OCI-LY1 (cell line): Measurements from ENCODE around the gene CORO2B.

Source experiments
- H2AFZ ChIP-seq: fragments of 200-600 bp; sonication (generic), shearing (Covaris generic); 2 replicates; pipeline ENCODE4 v1.6.0; 2014; ENCODE audit warnings: antibody characterized with exemption, mild to moderate bottlenecking, low read length
- H3F3A ChIP-seq: fragments of 200-600 bp; sonication (generic), shearing (Covaris generic); 2 replicates; pipeline ENCODE4 v1.6.0; 2014; ENCODE audit warnings: mild to moderate bottlenecking, antibody characterized with exemption, low read length, moderate library complexity; ENCODE audit not compliant: insufficient read depth
- H3K27ac ChIP-seq: fragments of 200-600 bp; sonication (generic); 2 replicates; pipeline ENCODE4 v1.5.1; 2014; ENCODE audit warnings: low read length, mixed run types, mild to moderate bottlenecking, low read depth; ENCODE audit not compliant: poor library complexity, severe bottlenecking
- H3K27me3 ChIP-seq: fragments of 200-600 bp; sonication (generic); 2 replicates; pipeline ENCODE4 v1.6.0; 2014; ENCODE audit warnings: antibody characterized with exemption, mild to moderate bottlenecking, low read length, moderate library complexity; ENCODE audit not compliant: insufficient read depth
- H3K36me3 ChIP-seq: fragments of 200-600 bp; sonication (generic); 2 replicates; pipeline ENCODE4 v1.6.1; 2014; ENCODE audit warnings: mild to moderate bottlenecking, antibody characterized with exemption, low read length, moderate library complexity, mixed read lengths; ENCODE audit not compliant: insufficient read depth
- H3K4me1 ChIP-seq: fragments of 200-600 bp; sonication (generic); 2 replicates; pipeline ENCODE4 v1.5.1; 2014; ENCODE audit warnings: mild to moderate bottlenecking, low read length, moderate library complexity; ENCODE audit not compliant: insufficient read depth, severe bottlenecking
- H3K4me2 ChIP-seq: fragments of 200-600 bp; sonication (generic), shearing (Covaris generic); 2 replicates; pipeline ENCODE4 v1.6.1; 2014; ENCODE audit warnings: low read length
- H3K4me3 ChIP-seq: fragments of 200-600 bp; sonication (generic); 2 replicates; pipeline ENCODE4 v1.5.1; 2014; ENCODE audit warnings: low read length, low read depth, mild to moderate bottlenecking, mixed read lengths; ENCODE audit not compliant: poor library complexity, severe bottlenecking
- H3K79me2 ChIP-seq: fragments of 200-600 bp; shearing (Covaris generic); 2 replicates; pipeline ENCODE4 v1.6.1; 2016; ENCODE audit warnings: mixed run types, low read length, mixed read lengths; ENCODE audit not compliant: insufficient read depth
- H3K9ac ChIP-seq: fragments of 200-600 bp; sonication (generic), shearing (Covaris generic); 2 replicates; pipeline ENCODE4 v1.6.1; 2014; ENCODE audit warnings: mild to moderate bottlenecking, low read length, mixed read lengths
- H3K9me2 ChIP-seq: fragments of 200-600 bp; sonication (generic), shearing (Covaris generic); 2 replicates; pipeline ENCODE4 v1.6.1; 2014; ENCODE audit warnings: low read depth, mild to moderate bottlenecking, low read length, mixed read lengths
- H3K9me3 ChIP-seq: fragments of 200-600 bp; shearing (Covaris generic); 2 replicates; pipeline ENCODE4 v1.6.1; 2014; ENCODE audit warnings: low read length, mixed read lengths
- H4K20me1 ChIP-seq: fragments of 200-600 bp; sonication (generic), shearing (Covaris generic); 2 replicates; pipeline ENCODE4 v1.6.0; 2016; ENCODE audit warnings: mild to moderate bottlenecking, low read length; ENCODE audit not compliant: insufficient read depth
- EZH2 ChIP-seq: fragments of 200-600 bp; sonication (generic), shearing (Covaris generic); IDR thresholded peaks from 2 replicates; pipeline ENCODE4 v1.8.0; 2017; ENCODE audit warnings: borderline replicate concordance, mixed run types, mild to moderate bottlenecking, antibody characterized with exemption, low read length, moderate library complexity, mixed read lengths
- TF ChIP-seq, protein P1 (sequence below): fragments of 200-600 bp; sonication (generic), shearing (Covaris generic); IDR thresholded peaks from 2 replicates; pipeline ENCODE4 v1.5.1; 2017; ENCODE audit warnings: mild to moderate bottlenecking, antibody characterized with exemption, low read length, moderate library complexity, mixed read lengths

The CORO2B gene

GRCh38 chr15:68553994-68554720 lies 24.6 kb upstream of the CORO2B start:
- Histone ChIP-seq H3K4me2 (no peak overlapping the region), H3K27ac (no peak overlapping the region), H3K27me3 (no peaks in the 10 kb centered on the region), H3K9ac (no peak overlapping the region), H3K4me1 (peaks cover 4% of the 10 kb centered on the region), H3K4me3 (no peak overlapping the region), H3K79me2 (no peaks in the 10 kb centered on the region), H2AFZ (no peak overlapping the region), H3K36me3 (no peaks in the 10 kb centered on the region), H3K9me2 (no peaks in the 10 kb centered on the region), H3F3A (no peaks in the 10 kb centered on the region), H3K9me3 (no peaks in the 10 kb centered on the region), H4K20me1 (no peaks in the 10 kb centered on the region)
- TF ChIP-seq EZH2 = no peak
- TF ChIP-seq, protein P1, sequence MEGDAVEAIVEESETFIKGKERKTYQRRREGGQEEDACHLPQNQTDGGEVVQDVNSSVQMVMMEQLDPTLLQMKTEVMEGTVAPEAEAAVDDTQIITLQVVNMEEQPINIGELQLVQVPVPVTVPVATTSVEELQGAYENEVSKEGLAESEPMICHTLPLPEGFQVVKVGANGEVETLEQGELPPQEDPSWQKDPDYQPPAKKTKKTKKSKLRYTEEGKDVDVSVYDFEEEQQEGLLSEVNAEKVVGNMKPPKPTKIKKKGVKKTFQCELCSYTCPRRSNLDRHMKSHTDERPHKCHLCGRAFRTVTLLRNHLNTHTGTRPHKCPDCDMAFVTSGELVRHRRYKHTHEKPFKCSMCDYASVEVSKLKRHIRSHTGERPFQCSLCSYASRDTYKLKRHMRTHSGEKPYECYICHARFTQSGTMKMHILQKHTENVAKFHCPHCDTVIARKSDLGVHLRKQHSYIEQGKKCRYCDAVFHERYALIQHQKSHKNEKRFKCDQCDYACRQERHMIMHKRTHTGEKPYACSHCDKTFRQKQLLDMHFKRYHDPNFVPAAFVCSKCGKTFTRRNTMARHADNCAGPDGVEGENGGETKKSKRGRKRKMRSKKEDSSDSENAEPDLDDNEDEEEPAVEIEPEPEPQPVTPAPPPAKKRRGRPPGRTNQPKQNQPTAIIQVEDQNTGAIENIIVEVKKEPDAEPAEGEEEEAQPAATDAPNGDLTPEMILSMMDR = peak; percentile 69

DNA sequence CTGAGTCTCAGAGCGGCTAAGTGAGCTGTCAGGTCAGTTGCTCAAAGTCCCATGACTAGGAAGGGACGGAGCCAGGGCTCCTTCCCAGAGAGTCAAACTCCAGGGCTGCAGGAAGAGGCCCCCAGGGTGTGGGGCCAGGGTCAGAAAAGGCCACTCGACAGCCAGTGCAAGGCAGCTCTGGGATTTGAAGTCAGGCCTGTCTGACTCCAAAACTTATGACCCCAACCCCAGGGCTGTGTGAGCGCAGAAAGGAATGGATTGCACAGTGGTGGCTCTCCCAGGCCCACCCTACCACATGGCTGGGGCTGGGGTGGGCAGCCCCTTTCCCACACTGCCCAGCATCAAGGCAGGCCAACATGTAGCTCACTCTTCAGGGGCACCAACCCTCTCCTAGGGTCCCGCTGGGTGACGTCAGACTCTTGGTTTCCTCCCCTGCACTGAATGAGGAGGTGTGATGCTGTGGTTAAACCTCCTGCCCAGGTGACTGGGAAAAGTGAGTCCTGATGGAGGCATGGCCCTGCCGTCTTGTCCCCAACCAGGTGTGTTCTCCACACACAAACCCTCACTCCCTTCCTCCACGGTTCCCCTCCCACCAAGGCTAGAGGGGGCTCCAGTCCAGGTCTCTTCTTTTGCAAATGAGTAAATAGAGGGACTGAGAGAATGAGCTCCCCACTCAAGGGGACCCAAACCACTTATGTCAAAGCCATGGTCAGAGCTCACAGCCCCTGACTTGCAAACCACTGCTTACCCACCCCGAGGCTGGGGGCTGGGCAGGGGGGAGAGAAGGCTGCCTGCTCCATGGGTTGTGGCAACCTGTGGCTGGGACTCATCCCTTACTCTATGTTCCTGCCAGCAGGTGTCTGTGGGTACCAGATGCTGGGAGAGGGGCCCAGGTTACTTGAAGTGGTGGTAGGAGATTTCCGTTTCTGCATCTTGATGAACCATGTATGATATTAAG lies 23.8 kb upstream of the CORO2B start:
- Histone ChIP-seq H3K9ac (no peak overlapping the region), H4K20me1 (no peaks in the 10 kb centered on the region), H3K36me3 (no peaks in the 10 kb centered on the region)

GRCh38 chr15:68555679-68556037 lies 23.1 kb upstream of the CORO2B start:
- TF ChIP-seq, protein P1 = no peak
- no peak for TF ChIP-seq EZH2

More for the DNA sequence above, 23.8 kb upstream of the CORO2B start:
- H3K9me3 ChIP-seq = no peaks in the 10 kb centered on the region
- no peaks in the 10 kb centered on the region for H3F3A ChIP-seq
- no peaks in the 10 kb centered on the region for H3K79me2 ChIP-seq
- peaks cover 13% of the 10 kb centered on the region for H3K4me1 ChIP-seq
- H3K4me3 ChIP-seq = no peak overlapping the region
- H3K27me3 ChIP-seq = no peaks in the 10 kb centered on the region
- TF ChIP-seq, protein P1 = no peak
- no peak for TF ChIP-seq EZH2
- no peak overlapping the region for H3K4me2 ChIP-seq
- no peak overlapping the region for H2AFZ ChIP-seq
- no peaks in the 10 kb centered on the region for H3K9me2 ChIP-seq
- H3K27ac ChIP-seq = no peak overlapping the region

More at GRCh38 chr15:68555679-68556037, 23.1 kb upstream of the CORO2B start:
- Histone ChIP-seq H3K4me3 (no peak overlapping the region), H3F3A (no peaks in the 10 kb centered on the region), H3K9me2 (no peaks in the 10 kb centered on the region), H3K9me3 (no peaks in the 10 kb centered on the region), H3K27ac (no peak overlapping the region), H3K36me3 (no peaks in the 10 kb centered on the region), H3K27me3 (no peaks in the 10 kb centered on the region), H3K4me1 (peaks cover 17% of the 10 kb centered on the region), H4K20me1 (no peaks in the 10 kb centered on the region), H2AFZ (no peak overlapping the region), H3K4me2 (no peak overlapping the region), H3K9ac (no peak overlapping the region), H3K79me2 (no peaks in the 10 kb centered on the region)
